ENCODE results near the gene NMS. TPM values are rescaled to one million over a fixed set of nuclear protein-coding genes. Genes with fewer than 3 reads are reported as not detected.

Gene NMS
- not detected for total RNA-seq

GRCh38 chr2:100470182-100470581 lies at the start of gene NMS:
Gene NMS (plus strand): TSS chr2:100470482. CDS start chr2:100470489, 7 bp downstream.
- Mint-ChIP-seq H3K27me3 (ENCODE audit: low read depth) (peaks cover 38% of the 10 kb centered on the region), H3K36me3 (ENCODE audit: insufficient read depth) (no peaks in the 10 kb centered on the region), H3K4me3 (no peak within 1 kb of the TSS), H3K4me1 (ENCODE audit: low read depth) (no peaks in the 10 kb centered on the region), H3K9me3 (no peaks in the 10 kb centered on the region)
- no peak for DNase-seq
- no peak for ATAC-seq

- no peak for DNase-seq
- H3K4me1 Mint-ChIP-seq (ENCODE audit: low read depth): peaks cover 4% of the 10 kb centered on the region
- no peaks in the 10 kb centered on the region for H3K9me3 Mint-ChIP-seq
- H3K27me3 Mint-ChIP-seq (ENCODE audit: low read depth): no peaks in the 10 kb centered on the region
- H3K36me3 Mint-ChIP-seq (ENCODE audit: insufficient read depth): no peaks in the 10 kb centered on the region
- H3K4me3 Mint-ChIP-seq: no peak overlapping the region
- no peak for ATAC-seq
Measured at GRCh38 chr2:100422320-100423055, 47.8 kb upstream of the NMS start.

- Mint-ChIP-seq H3K9me3 (no peaks in the 10 kb centered on the region), H3K4me1 (ENCODE audit: low read depth) (peaks cover 4% of the 10 kb centered on the region), H3K4me3 (no peak overlapping the region), H3K27me3 (ENCODE audit: low read depth) (no peaks in the 10 kb centered on the region), H3K36me3 (ENCODE audit: insufficient read depth) (no peaks in the 10 kb centered on the region)
- ATAC-seq: no peak
- no peak for DNase-seq
Measured at GRCh38 chr2:100423631-100424030, 46.7 kb upstream of the NMS start.

- H3K4me1 Mint-ChIP-seq (ENCODE audit: low read depth): peaks cover 4% of the 10 kb centered on the region
- ATAC-seq (no peak), DNase-seq (no peak)
- no peaks in the 10 kb centered on the region for H3K36me3 Mint-ChIP-seq (ENCODE audit: insufficient read depth)
- H3K27me3 Mint-ChIP-seq (ENCODE audit: low read depth): no peaks in the 10 kb centered on the region
- no peaks in the 10 kb centered on the region for H3K9me3 Mint-ChIP-seq
- no peak overlapping the region for H3K4me3 Mint-ChIP-seq
Measured at GRCh38 chr2:100424277-100424875, 45.9 kb upstream of the NMS start.

GRCh38 chr2:100425107-100425506 lies 45.2 kb upstream of the NMS start:
- DNase-seq (no peak), ATAC-seq (no peak)
- Mint-ChIP-seq H3K4me1 (ENCODE audit: low read depth) (peaks cover 4% of the 10 kb centered on the region), H3K9me3 (no peaks in the 10 kb centered on the region), H3K36me3 (ENCODE audit: insufficient read depth) (no peaks in the 10 kb centered on the region), H3K4me3 (no peak overlapping the region), H3K27me3 (ENCODE audit: low read depth) (no peaks in the 10 kb centered on the region)

GRCh38 chr2:100425573-100426383 lies 44.5 kb upstream of the NMS start:
- Mint-ChIP-seq H3K9me3 (peaks cover 6% of the 10 kb centered on the region), H3K27me3 (ENCODE audit: low read depth) (no peaks in the 10 kb centered on the region), H3K36me3 (ENCODE audit: insufficient read depth) (no peaks in the 10 kb centered on the region), H3K4me1 (ENCODE audit: low read depth) (peaks cover 4% of the 10 kb centered on the region), H3K4me3 (no peak overlapping the region)
- DNase-seq (no peak), ATAC-seq (no peak)

- H3K27me3 Mint-ChIP-seq (ENCODE audit: low read depth): no peaks in the 10 kb centered on the region
- DNase-seq: no peak
- peaks cover 4% of the 10 kb centered on the region for H3K4me1 Mint-ChIP-seq (ENCODE audit: low read depth)
- no peak overlapping the region for H3K4me3 Mint-ChIP-seq
- peaks cover 6% of the 10 kb centered on the region for H3K9me3 Mint-ChIP-seq
- no peak for ATAC-seq
- no peaks in the 10 kb centered on the region for H3K36me3 Mint-ChIP-seq (ENCODE audit: insufficient read depth)
Measured at GRCh38 chr2:100426384-100426720, 43.9 kb upstream of the NMS start.

GRCh38 chr2:100427111-100427510 lies 43.2 kb upstream of the NMS start:
- Mint-ChIP-seq H3K27me3 (ENCODE audit: low read depth) (no peaks in the 10 kb centered on the region), H3K4me1 (ENCODE audit: low read depth) (peaks cover 4% of the 10 kb centered on the region), H3K4me3 (no peak overlapping the region), H3K36me3 (ENCODE audit: insufficient read depth) (no peaks in the 10 kb centered on the region), H3K9me3 (peaks cover 6% of the 10 kb centered on the region)
- DNase-seq (no peak), ATAC-seq (no peak)

GRCh38 chr2:100427627-100428258 lies 42.5 kb upstream of the NMS start:
- peaks cover 3% of the 10 kb centered on the region for H3K27me3 Mint-ChIP-seq (ENCODE audit: low read depth)
- no peaks in the 10 kb centered on the region for H3K36me3 Mint-ChIP-seq (ENCODE audit: insufficient read depth)
- ATAC-seq (peak; percentile 74 to 76), DNase-seq (peak; percentile 67)
- no peak overlapping the region for H3K4me3 Mint-ChIP-seq
- peaks cover 4% of the 10 kb centered on the region for H3K4me1 Mint-ChIP-seq (ENCODE audit: low read depth)
- H3K9me3 Mint-ChIP-seq: peaks cover 6% of the 10 kb centered on the region

GRCh38 chr2:100429726-100430125 lies 40.6 kb upstream of the NMS start:
- Mint-ChIP-seq H3K36me3 (ENCODE audit: insufficient read depth) (no peaks in the 10 kb centered on the region), H3K27me3 (ENCODE audit: low read depth) (peaks cover 5% of the 10 kb centered on the region), H3K4me1 (ENCODE audit: low read depth) (peaks cover 4% of the 10 kb centered on the region), H3K4me3 (no peak overlapping the region), H3K9me3 (peaks cover 6% of the 10 kb centered on the region)
- DNase-seq (no peak), ATAC-seq (no peak)

- no peak for DNase-seq
- H3K9me3 Mint-ChIP-seq: no peaks in the 10 kb centered on the region
Measured at GRCh38 chr2:100437751-100438150, 32.5 kb upstream of the NMS start.

GRCh38 chr2:100446696-100447095 lies 23.6 kb upstream of the NMS start:
- no peaks in the 10 kb centered on the region for H3K27me3 Mint-ChIP-seq (ENCODE audit: low read depth)
- H3K36me3 Mint-ChIP-seq (ENCODE audit: insufficient read depth): no peaks in the 10 kb centered on the region
- ATAC-seq (no peak), DNase-seq (no peak)
- H3K4me1 Mint-ChIP-seq (ENCODE audit: low read depth): no peaks in the 10 kb centered on the region
- H3K4me3 Mint-ChIP-seq: no peak overlapping the region
- H3K9me3 Mint-ChIP-seq: no peaks in the 10 kb centered on the region

More at GRCh38 chr2:100437751-100438150, 32.5 kb upstream of the NMS start:
- Mint-ChIP-seq H3K27me3 (ENCODE audit: low read depth) (peaks cover 13% of the 10 kb centered on the region), H3K4me3 (no peak overlapping the region), H3K36me3 (ENCODE audit: insufficient read depth) (no peaks in the 10 kb centered on the region), H3K4me1 (ENCODE audit: low read depth) (no peaks in the 10 kb centered on the region)
- ATAC-seq: no peak

GRCh38 chr2:100451092-100451491 lies 19.2 kb upstream of the NMS start:
- no peak for DNase-seq
- Mint-ChIP-seq H3K9me3 (no peaks in the 10 kb centered on the region), H3K4me3 (no peak overlapping the region), H3K36me3 (ENCODE audit: insufficient read depth) (no peaks in the 10 kb centered on the region), H3K27me3 (ENCODE audit: low read depth) (no peaks in the 10 kb centered on the region), H3K4me1 (ENCODE audit: low read depth) (no peaks in the 10 kb centered on the region)
- ATAC-seq: peak in 1 of 2 donors; percentile 14

- no peaks in the 10 kb centered on the region for H3K27me3 Mint-ChIP-seq (ENCODE audit: low read depth)
- no peak for ATAC-seq
- no peak overlapping the region for H3K4me3 Mint-ChIP-seq
- H3K9me3 Mint-ChIP-seq: peaks cover 2% of the 10 kb centered on the region
- no peaks in the 10 kb centered on the region for H3K36me3 Mint-ChIP-seq (ENCODE audit: insufficient read depth)
- no peaks in the 10 kb centered on the region for H3K4me1 Mint-ChIP-seq (ENCODE audit: low read depth)
- no peak for DNase-seq
Measured at GRCh38 chr2:100451734-100452133, 18.5 kb upstream of the NMS start.
